ENCODE measurements around the gene FBXL16.

Gene FBXL16

DNA sequence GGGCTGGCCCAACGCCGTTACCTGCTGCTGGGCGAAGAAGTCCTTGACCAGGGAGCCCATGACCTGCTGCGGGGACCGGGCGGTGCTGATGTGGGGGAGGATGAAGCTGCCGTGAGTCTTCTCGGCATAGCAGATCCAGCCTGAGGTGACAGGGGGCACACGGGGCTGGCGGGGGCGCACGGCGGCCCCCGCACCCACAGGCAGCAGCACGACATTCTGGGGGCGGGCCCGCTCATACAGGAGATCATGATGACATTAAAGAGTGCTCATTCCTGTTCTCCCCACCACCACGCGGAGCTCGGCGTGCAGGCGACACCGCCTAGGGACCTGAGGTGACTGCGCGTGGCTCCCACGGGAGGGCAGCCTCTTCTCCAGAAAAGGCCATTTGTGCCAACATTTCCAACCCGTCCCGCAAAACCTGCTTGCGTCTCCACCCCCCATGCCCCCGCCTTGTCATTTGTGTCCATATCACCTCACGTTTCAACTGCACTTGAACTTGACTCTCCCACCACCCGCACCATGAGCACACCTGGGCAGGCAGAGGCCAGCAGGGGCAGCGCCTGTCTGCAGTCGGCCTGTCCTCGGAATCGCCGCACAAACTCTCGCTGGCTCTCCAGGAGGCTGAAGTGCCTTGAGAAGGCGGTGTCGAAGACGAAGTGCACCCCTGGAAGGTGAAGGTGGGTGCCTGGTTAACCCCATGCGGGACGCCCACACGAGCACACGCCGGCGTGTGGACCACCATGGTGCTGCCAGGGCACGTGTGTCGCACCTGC lies 28.8 kb upstream of the FBXL16 start:
- no peak for DNase-seq

DNA sequence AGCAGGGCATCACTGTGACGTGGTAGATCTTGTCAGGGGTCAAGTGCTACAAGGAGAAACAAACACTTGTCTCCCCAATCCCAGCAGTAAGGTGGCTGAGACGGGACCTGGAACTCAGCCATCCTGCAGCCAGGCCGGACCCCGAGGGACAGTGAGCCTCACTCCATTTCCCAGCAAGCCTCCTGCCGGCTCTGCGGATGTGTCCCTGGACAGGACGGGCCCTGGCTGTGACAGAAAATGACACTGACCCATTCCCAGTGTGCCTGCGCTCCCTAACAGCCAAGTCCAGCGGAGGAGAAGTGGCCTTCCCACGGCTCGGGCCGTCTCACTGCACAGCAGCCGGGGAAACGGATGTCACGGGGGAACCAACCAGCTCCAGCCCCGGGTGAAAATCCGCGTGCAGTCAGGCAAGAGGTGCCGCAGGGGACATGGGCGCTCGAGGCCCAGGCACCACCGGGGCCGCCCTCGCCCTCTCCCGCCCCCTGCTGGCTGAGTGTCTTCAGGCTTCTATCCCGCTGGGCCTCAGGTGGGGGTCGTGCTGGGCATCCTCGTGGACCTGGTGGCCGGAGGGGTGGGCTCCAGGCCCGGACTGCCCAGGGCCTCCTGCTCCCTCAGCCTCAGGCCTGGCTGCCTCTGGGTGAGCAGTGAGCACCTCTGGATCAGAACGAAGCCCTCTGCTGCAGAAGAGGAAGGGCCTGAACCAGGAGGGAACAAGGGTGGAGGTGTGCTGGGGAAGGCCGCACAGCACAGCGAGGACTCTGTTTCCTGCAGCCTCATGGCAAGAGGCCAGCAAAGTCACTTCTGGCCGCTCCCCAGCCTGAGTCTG lies 28.0 kb upstream of the FBXL16 start:
- DNase-seq: no peak

- no peak for DNase-seq
Measured at GRCh38 chr16:732936-733335, 27.3 kb upstream of the FBXL16 start.

DNA sequence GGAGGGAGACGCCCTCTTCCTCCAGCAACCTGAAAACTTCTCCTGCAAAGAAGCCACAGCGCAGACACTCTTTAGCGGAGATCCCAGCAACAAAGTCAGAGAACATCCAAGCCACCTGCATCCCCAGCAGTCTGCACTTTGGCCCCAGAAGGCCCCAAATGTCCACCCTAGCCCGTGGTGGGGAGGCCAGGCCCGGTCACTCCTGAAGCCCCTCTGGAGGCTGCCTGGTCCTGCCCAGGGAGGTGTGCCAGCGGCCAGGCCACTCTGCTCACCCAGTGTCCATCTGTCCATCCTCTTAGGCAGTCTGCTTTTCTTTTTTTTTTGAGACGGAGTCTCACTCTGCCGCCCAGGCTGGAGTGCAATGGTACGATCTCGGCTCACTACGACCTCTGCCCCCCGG lies 26.7 kb upstream of the FBXL16 start:
- DNase-seq: no peak

GRCh38 chr16:730666-731509 lies 25.3 kb upstream of the FBXL16 start:
- DNase-seq: no peak

- DNase-seq: no peak
Measured at GRCh38 chr16:729768-730665, 24.4 kb upstream of the FBXL16 start.

GRCh38 chr16:728890-729744 lies 23.5 kb upstream of the FBXL16 start:
- no peak for DNase-seq

DNA sequence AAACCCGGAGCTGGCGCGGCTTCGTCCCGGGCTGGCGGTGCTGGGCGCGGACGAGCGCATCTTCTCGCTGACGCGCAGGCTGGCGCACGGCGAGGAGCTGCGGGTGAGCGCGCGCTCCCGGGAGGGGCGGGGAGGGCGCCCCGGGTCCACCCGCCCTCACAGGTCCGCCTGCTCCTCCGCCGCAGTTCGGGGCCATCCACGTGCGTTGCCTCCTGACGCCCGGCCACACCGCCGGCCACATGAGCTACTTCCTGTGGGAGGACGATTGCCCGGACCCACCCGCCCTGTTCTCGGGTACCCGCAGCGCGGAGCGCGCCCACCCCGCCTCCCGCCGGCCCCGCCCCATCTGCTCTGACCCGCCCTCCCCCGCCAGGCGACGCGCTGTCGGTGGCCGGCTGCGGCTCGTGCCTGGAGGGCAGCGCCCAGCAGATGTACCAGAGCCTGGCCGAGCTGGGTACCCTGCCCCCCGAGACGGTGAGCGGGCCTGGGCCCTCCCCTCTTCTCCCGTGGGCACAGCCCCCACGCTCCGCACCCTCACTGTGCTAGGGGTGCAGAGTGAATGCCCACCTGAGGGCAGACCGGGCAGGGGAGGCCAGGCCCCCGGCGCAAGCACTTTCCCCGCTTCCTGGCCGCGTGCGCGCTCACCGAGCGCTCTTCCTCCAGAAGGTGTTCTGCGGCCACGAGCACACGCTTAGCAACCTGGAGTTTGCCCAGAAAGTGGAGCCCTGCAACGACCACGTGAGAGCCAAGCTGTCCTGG lies 22.7 kb upstream of the FBXL16 start:
- DNase-seq: no peak

DNA sequence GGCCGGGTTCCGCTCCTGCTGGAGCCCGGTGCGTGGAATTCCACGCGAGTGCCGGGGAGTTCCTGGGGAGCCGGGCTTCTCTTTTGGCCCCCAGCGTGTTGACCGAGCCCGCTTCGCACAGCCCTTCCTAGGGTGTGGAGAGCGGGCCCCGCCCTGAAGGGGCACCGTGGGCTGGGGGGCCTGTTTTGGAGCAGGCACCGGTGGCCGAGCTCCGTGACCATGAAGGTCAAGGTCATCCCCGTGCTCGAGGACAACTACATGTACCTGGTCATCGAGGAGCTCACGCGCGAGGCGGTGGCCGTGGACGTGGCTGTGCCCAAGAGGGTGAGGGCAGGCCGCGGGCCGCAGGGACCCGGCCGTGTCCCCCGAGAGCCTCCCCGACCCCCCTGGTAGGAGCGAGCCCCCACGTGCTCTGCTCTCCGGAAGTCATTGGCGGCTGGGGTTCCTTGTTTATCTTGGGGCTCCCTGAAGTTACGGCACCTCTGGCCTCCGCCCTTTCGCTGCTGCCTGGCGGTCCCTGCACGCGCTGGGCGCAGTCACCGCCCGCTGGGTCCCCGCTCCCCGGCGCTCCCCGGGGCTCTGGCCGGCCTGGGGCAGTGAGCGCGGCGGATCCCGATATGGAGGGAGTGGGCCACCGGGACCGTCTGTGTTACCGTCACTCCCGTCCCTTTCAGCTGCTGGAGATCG lies 21.8 kb upstream of the FBXL16 start:
- no peak for DNase-seq

- peak; percentile 45 for DNase-seq
Measured at GRCh38 chr16:726438-727290, 21.1 kb upstream of the FBXL16 start, which contains the start of the genes CCDC78 and HAGHL. Gene CCDC78 (minus strand): TSS chr16:726443. CDS start chr16:726367, 76 bp downstream. Gene HAGHL (plus strand): TSS chr16:727106. CDS start chr16:727510, 404 bp downstream.

- DNase-seq: no peak
Measured at GRCh38 chr16:726188-726437, 20.5 kb upstream of the FBXL16 start.

DNA sequence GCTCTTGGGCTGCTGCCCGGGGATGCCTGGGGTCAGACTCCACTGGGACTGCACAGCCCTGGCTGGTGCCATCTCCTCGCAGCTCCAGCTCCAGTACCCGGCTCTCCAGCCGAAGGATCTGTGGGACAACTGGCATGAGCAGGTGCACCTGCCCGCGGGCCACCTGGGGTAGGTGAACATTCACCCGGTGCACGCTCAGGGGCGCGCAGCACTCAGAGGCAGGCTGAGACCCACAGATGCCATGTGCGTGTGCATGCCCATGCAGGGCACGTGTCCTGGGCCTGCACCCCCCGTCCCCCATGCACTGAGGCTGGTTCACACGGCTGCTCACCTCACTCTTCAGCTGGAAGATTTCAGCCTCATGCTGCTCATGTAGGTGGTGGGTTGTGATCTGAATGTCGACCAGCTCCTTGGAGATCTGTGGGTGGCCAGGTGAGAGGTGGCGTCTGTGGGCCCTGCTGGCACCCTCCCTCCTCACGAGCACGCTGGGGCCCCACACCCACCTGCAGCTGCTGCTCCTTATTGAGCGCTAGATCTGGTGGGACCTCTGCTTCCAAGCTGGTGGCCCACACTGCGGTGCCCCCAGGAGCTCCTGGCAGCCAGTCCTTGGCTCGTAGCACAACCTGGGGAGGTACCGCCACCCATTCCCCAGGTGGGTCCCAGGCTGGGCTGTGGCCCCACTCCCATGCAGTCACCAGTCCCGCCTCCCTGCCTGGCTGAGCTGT lies 20.0 kb upstream of the FBXL16 start:
- DNase-seq: no peak

- DNase-seq: no peak
Measured at GRCh38 chr16:725041-725376, 19.4 kb upstream of the FBXL16 start.

GRCh38 chr16:724188-725040 lies 18.8 kb upstream of the FBXL16 start:
- DNase-seq: no peak

- DNase-seq: no peak
Measured at GRCh38 chr16:723695-724094, 18.1 kb upstream of the FBXL16 start.

GRCh38 chr16:722835-723633 lies 17.4 kb upstream of the FBXL16 start:
- DNase-seq: no peak
